ENCODE data around the gene PDE7B.
"Not testable (repeated sequence)": the region's sequence is repeated elsewhere in the genome, so short reads cannot be mapped to it uniquely, and the experiment has no call there.

The PDE7B gene

DNA sequence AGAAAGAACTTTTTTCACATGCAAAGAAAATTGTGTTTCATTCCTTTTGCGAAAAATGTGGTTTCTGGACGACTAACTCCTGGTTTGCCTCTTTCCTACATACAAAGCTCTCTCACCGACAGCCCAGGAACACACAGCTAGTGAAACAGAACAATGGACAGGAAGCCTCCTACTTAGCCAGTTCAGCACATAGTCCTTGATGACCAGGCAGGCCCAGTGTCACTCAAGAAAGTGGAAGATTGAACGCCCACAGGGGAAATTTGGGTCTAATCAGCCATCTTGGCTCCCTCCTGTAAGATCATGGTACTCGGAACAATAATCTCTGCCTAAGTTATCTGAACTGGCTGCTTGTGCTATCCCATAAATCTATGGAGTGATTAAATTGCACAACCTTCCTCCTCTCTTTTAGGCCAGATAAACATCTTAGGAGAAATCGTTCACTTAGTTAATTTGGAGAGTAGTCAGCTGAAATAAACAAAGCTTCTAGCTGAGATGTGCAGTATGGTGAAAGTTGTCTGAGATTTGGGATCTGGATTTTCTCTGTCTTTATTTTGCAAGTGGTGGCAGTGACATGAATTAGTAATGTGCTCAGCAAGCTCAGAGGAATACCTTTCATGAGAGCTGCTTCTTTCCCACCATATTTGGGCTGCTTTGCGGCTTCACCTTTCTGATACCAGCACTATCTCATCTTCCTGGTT lies 251.6 kb downstream of the PDE7B start:
- Histone ChIP-seq H3K36me3 (ENCODE audit: control insufficient read depth in 1 of 2, insufficient read depth in 2 of 2, low read length in 2 of 2) (no peaks in the 10 kb centered on the region), H3K9me3 (ENCODE audit: control insufficient read depth in 1 of 2, low read length in 2 of 2) (no peaks in the 10 kb centered on the region), H3K4me1 (ENCODE audit: control insufficient read depth in 1 of 2, insufficient read depth in 2 of 2, low read length in 2 of 2) (peaks cover 0 to 4% of the 10 kb centered on the region in 2 donors), H3K9ac (ENCODE audit: low read depth in 1 of 2, low read length in 2 of 2) (no peak overlapping the region), H3K4me3 (ENCODE audit: low read depth in 1 of 2, low read length in 2 of 2) (no peak overlapping the region), H3K27me3 (ENCODE audit: control insufficient read depth in 1 of 2, insufficient read depth in 2 of 2, low read length in 2 of 2) (no peaks in the 10 kb centered on the region), H3K27ac (ENCODE audit: low read depth, low read length) (peak overlapping the region; percentile 36)

DNA sequence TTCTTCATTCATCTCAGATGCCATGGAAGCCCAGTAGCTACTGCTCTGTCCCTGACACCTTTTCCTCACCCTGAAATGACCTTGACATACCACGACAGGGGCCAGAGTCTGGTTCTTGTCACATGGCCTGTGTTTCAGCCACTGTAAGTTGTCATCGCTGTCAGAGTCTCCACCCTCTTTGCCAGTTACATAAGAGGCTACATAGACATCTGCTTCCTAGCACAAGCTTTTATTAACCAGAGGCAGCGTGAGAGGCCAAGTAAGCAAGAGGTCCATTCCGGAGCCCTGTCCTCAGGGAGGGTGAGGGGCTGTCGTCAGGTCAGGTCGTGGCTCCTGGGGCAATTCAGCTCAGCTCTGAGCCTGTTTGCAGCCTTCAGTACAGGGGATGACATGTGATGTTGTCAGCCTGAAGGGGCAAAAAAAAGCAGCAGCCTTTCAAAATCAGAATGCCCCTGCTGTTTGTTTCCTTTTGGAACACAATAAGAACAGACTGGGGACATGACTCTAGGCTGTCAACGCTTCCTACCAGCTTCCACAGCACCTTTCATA lies 252.3 kb downstream of the PDE7B start:
- no peaks in the 10 kb centered on the region for H3K36me3 ChIP-seq (ENCODE audit: control insufficient read depth in 1 of 2, insufficient read depth in 2 of 2, low read length in 2 of 2)
- peaks cover 0 to 4% of the 10 kb centered on the region in 2 donors for H3K4me1 ChIP-seq (ENCODE audit: control insufficient read depth in 1 of 2, insufficient read depth in 2 of 2, low read length in 2 of 2)
- peak overlapping the region; percentile 36 for H3K27ac ChIP-seq (ENCODE audit: low read depth, low read length)
- no peak overlapping the region for H3K9ac ChIP-seq (ENCODE audit: low read depth in 1 of 2, low read length in 2 of 2)
- no peaks in the 10 kb centered on the region for H3K9me3 ChIP-seq (ENCODE audit: control insufficient read depth in 1 of 2, low read length in 2 of 2)
- H3K4me3 ChIP-seq (ENCODE audit: low read depth in 1 of 2, low read length in 2 of 2): no peak overlapping the region
- H3K27me3 ChIP-seq (ENCODE audit: control insufficient read depth in 1 of 2, insufficient read depth in 2 of 2, low read length in 2 of 2): no peaks in the 10 kb centered on the region

DNA sequence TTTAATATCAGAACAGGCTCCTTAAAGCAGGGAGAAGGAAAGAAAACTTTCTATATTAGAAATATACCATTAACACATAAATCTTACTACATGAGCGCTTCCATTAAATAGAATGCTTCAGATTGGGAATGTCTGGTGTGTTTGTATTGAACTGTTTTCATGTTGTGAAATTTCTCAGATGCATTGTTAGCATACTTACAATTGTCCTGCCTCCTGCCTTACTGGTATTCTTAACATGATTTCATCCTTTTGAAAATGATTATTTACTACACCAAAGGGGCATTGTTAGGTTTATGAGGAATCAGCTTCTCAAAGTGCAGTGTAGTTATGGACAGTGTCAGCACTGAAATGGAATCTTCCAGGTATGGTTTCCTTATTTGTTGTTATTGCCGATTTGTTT lies 253.1 kb downstream of the PDE7B start:
- Histone ChIP-seq H3K4me3 (ENCODE audit: low read depth in 1 of 2, low read length in 2 of 2) (no peak overlapping the region), H3K36me3 (ENCODE audit: control insufficient read depth in 1 of 2, insufficient read depth in 2 of 2, low read length in 2 of 2) (no peaks in the 10 kb centered on the region), H3K9me3 (ENCODE audit: control insufficient read depth in 1 of 2, low read length in 2 of 2) (no peaks in the 10 kb centered on the region), H3K27ac (ENCODE audit: low read depth, low read length) (no peak overlapping the region), H3K9ac (ENCODE audit: low read depth in 1 of 2, low read length in 2 of 2) (no peak overlapping the region), H3K27me3 (ENCODE audit: control insufficient read depth in 1 of 2, insufficient read depth in 2 of 2, low read length in 2 of 2) (no peaks in the 10 kb centered on the region), H3K4me1 (ENCODE audit: control insufficient read depth in 1 of 2, insufficient read depth in 2 of 2, low read length in 2 of 2) (peaks cover 0 to 4% of the 10 kb centered on the region in 2 donors)

DNA sequence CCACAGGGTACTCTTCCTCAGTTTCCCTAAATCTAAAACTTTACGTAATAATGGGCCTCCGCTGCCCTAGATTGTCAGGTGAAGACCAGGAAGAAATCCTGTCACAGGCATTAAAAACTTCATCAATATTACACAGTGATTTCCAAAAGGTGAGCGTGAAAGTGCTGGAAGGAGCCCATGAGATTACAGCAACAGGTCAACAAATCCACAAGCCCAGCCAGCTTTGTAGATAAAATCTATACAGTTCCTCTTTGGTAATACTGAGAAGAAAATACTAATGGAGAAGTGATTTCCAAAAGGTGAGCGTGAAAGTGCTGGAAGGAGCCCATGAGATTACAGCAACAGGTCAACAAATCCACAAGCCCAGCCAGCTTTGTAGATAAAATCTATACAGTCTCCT lies 254.3 kb downstream of the PDE7B start:
- not testable (repeated sequence) for H3K36me3 ChIP-seq (ENCODE audit: control insufficient read depth in 1 of 2, insufficient read depth in 2 of 2, low read length in 2 of 2); H3K9ac ChIP-seq (ENCODE audit: low read depth in 1 of 2, low read length in 2 of 2); H3K27me3 ChIP-seq (ENCODE audit: control insufficient read depth in 1 of 2, insufficient read depth in 2 of 2, low read length in 2 of 2); H3K27ac ChIP-seq (ENCODE audit: low read depth, low read length); H3K9me3 ChIP-seq (ENCODE audit: control insufficient read depth in 1 of 2, low read length in 2 of 2); H3K4me3 ChIP-seq (ENCODE audit: low read depth in 1 of 2, low read length in 2 of 2); H3K4me1 ChIP-seq (ENCODE audit: control insufficient read depth in 1 of 2, insufficient read depth in 2 of 2, low read length in 2 of 2)

DNA sequence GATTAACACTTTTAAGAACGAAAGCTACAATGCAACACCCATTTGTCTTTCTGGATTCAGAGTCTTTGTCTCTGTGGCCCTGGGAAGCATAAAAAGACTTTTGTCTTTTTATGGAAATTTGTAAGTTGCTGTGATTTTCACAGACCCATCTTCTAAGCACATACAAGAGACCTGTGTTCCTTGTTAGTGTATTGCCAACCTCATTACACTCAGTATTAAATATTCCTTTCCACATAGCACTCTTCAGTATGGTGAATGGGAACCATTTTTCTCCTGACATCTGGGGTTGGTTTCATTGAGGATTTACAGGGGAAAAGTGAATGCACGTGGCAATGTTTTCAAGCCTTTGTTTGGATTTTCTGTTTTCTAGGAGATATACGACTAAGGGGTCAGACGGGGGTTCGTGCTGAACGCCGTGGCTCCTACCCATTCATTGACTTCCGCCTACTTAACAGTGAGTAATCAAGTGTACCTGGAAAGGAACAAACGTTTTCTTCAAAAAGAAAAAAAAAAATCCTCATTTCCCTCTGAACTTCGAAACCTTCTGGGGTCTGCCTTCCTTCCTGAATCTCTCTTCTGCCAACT lies 257.0 kb downstream of the PDE7B start:
- Histone ChIP-seq H3K4me1 (ENCODE audit: control insufficient read depth in 1 of 2, insufficient read depth in 2 of 2, low read length in 2 of 2) (no peaks in the 10 kb centered on the region), H3K4me3 (ENCODE audit: low read depth in 1 of 2, low read length in 2 of 2) (no peak overlapping the region), H3K27me3 (ENCODE audit: control insufficient read depth in 1 of 2, insufficient read depth in 2 of 2, low read length in 2 of 2) (no peaks in the 10 kb centered on the region), H3K36me3 (ENCODE audit: control insufficient read depth in 1 of 2, insufficient read depth in 2 of 2, low read length in 2 of 2) (no peaks in the 10 kb centered on the region), H3K9ac (ENCODE audit: low read depth in 1 of 2, low read length in 2 of 2) (no peak overlapping the region), H3K27ac (ENCODE audit: low read depth, low read length) (no peak overlapping the region), H3K9me3 (ENCODE audit: control insufficient read depth in 1 of 2, low read length in 2 of 2) (no peaks in the 10 kb centered on the region)

DNA sequence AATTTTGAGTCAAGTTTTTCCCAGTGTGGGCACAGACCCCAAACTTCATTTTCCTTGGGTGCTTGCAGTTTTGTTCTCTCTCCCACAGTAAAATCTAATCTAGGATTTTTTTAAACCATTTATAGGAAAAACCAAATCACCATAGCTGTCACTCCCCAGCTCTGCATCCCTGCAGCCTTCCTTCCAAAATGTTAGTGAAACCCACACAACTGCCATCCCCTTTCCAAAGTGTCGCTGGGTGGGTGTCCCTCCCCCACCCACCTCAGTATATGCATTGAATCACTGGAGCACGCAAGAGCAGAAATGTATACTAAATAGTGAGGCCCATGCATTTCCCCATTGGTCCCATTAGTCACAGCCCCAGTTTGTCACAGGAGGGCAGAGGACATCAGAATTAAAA lies 260.3 kb downstream of the PDE7B start:
- H3K9me3 ChIP-seq (ENCODE audit: control insufficient read depth in 1 of 2, low read length in 2 of 2): no peaks in the 10 kb centered on the region
- H3K9ac ChIP-seq (ENCODE audit: low read depth in 1 of 2, low read length in 2 of 2): no peak overlapping the region
- no peak overlapping the region for H3K4me3 ChIP-seq (ENCODE audit: low read depth in 1 of 2, low read length in 2 of 2)
- H3K27ac ChIP-seq (ENCODE audit: low read depth, low read length): no peak overlapping the region
- H3K27me3 ChIP-seq (ENCODE audit: control insufficient read depth in 1 of 2, insufficient read depth in 2 of 2, low read length in 2 of 2): no peaks in the 10 kb centered on the region
- H3K4me1 ChIP-seq (ENCODE audit: control insufficient read depth in 1 of 2, insufficient read depth in 2 of 2, low read length in 2 of 2): no peaks in the 10 kb centered on the region
- no peaks in the 10 kb centered on the region for H3K36me3 ChIP-seq (ENCODE audit: control insufficient read depth in 1 of 2, insufficient read depth in 2 of 2, low read length in 2 of 2)

DNA sequence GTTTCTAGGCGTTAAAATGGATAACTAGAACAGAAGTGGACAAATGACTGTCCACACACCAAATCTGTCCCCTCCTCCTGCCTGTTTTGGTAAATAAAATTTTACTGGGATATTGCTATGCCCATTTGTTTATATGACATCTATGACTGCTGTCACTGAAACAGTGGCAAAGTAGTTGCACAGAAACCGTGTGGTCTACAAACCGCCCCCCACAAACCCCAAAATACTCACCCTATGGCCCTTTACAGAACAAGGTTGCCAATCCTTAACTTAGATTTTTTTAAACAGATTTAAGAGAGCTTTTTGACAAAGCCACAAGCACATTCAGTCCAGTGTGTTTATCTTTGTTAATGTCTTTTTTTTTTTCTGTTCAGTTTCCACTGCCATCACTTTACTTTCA lies 260.8 kb downstream of the PDE7B start:
- Histone ChIP-seq H3K9ac (ENCODE audit: low read depth in 1 of 2, low read length in 2 of 2) (no peak overlapping the region), H3K36me3 (ENCODE audit: control insufficient read depth in 1 of 2, insufficient read depth in 2 of 2, low read length in 2 of 2) (no peaks in the 10 kb centered on the region), H3K27me3 (ENCODE audit: control insufficient read depth in 1 of 2, insufficient read depth in 2 of 2, low read length in 2 of 2) (no peaks in the 10 kb centered on the region), H3K4me1 (ENCODE audit: control insufficient read depth in 1 of 2, insufficient read depth in 2 of 2, low read length in 2 of 2) (no peaks in the 10 kb centered on the region), H3K27ac (ENCODE audit: low read depth, low read length) (no peak overlapping the region), H3K9me3 (ENCODE audit: control insufficient read depth in 1 of 2, low read length in 2 of 2) (no peaks in the 10 kb centered on the region), H3K4me3 (ENCODE audit: low read depth in 1 of 2, low read length in 2 of 2) (no peak overlapping the region)

DNA sequence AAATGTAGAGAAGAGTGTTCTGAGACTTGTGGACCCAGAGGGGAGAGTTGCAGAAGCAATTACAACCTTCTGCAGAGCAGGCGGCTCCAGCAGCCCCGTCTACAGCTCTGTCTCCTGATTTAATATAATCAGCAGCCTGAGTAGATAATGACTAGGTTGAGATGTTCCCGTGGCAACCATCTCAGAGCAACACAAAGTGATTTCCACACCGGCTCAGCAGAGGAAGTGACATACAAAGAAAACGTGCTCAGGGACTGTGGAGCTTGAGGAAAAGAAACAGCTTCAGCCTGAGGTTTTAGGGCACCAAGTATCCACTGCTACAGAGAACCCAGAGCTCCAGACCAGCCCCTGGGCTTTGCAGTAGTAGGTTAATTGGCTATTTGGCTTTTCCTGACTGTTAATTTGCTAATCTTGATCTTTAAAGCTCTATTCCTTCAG lies 262.3 kb downstream of the PDE7B start:
- H3K36me3 ChIP-seq (ENCODE audit: control insufficient read depth in 1 of 2, insufficient read depth in 2 of 2, low read length in 2 of 2): no peaks in the 10 kb centered on the region
- H3K9ac ChIP-seq (ENCODE audit: low read depth in 1 of 2, low read length in 2 of 2): no peak overlapping the region
- H3K27ac ChIP-seq (ENCODE audit: low read depth, low read length): no peak overlapping the region
- no peaks in the 10 kb centered on the region for H3K9me3 ChIP-seq (ENCODE audit: control insufficient read depth in 1 of 2, low read length in 2 of 2)
- no peaks in the 10 kb centered on the region for H3K4me1 ChIP-seq (ENCODE audit: control insufficient read depth in 1 of 2, insufficient read depth in 2 of 2, low read length in 2 of 2)
- H3K4me3 ChIP-seq (ENCODE audit: low read depth in 1 of 2, low read length in 2 of 2): no peak overlapping the region
- no peaks in the 10 kb centered on the region for H3K27me3 ChIP-seq (ENCODE audit: control insufficient read depth in 1 of 2, insufficient read depth in 2 of 2, low read length in 2 of 2)

DNA sequence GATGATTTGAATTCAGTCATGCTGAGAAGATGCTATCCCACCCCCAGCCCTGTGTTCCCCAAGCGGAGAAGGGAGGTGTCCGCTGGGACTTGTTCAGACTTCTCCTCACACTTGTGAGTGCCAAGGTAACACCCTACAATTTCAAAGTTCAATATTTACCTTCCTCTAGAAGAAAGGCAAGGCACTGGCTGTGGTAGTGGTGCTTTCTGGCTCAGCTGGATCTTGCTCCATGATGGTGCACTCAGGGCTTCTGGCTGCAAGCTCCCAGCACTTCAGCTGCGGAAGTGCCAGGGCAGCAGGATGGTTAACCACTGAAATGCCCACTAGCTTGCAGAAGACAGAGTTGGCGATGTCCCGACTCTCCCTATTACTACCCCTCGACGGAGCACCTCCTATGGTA lies 263.2 kb downstream of the PDE7B start:
- Histone ChIP-seq H3K4me3 (ENCODE audit: low read depth in 1 of 2, low read length in 2 of 2) (no peak overlapping the region), H3K36me3 (ENCODE audit: control insufficient read depth in 1 of 2, insufficient read depth in 2 of 2, low read length in 2 of 2) (no peaks in the 10 kb centered on the region), H3K27me3 (ENCODE audit: control insufficient read depth in 1 of 2, insufficient read depth in 2 of 2, low read length in 2 of 2) (no peaks in the 10 kb centered on the region), H3K9ac (ENCODE audit: low read depth in 1 of 2, low read length in 2 of 2) (no peak overlapping the region), H3K27ac (ENCODE audit: low read depth, low read length) (no peak overlapping the region), H3K4me1 (ENCODE audit: control insufficient read depth in 1 of 2, insufficient read depth in 2 of 2, low read length in 2 of 2) (no peaks in the 10 kb centered on the region), H3K9me3 (ENCODE audit: control insufficient read depth in 1 of 2, low read length in 2 of 2) (no peaks in the 10 kb centered on the region)

DNA sequence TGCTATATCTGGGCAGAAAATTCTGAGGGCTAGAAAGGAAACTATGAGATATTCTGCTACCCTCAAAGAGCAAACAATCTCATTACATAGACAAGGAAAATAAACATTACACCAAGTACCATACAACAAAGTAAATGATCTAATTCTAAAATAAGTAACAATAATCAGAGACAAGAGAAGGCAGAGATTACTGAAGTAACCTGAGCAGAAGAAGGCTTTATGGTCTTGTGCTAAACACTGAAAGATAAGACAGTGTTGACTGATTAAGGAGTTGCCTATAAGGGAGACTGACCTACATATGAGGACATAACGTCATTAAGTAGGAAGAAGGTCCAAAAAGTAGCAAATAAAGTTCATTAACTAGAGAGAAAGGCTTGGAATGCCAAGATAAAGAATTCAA lies 264.4 kb downstream of the PDE7B start:
- no peak overlapping the region for H3K27ac ChIP-seq (ENCODE audit: low read depth, low read length)
- no peaks in the 10 kb centered on the region for H3K9me3 ChIP-seq (ENCODE audit: control insufficient read depth in 1 of 2, low read length in 2 of 2)
- H3K36me3 ChIP-seq (ENCODE audit: control insufficient read depth in 1 of 2, insufficient read depth in 2 of 2, low read length in 2 of 2): no peaks in the 10 kb centered on the region
- no peaks in the 10 kb centered on the region for H3K27me3 ChIP-seq (ENCODE audit: control insufficient read depth in 1 of 2, insufficient read depth in 2 of 2, low read length in 2 of 2)
- H3K4me1 ChIP-seq (ENCODE audit: control insufficient read depth in 1 of 2, insufficient read depth in 2 of 2, low read length in 2 of 2): no peaks in the 10 kb centered on the region
- H3K4me3 ChIP-seq (ENCODE audit: low read depth in 1 of 2, low read length in 2 of 2): no peak overlapping the region
- H3K9ac ChIP-seq (ENCODE audit: low read depth in 1 of 2, low read length in 2 of 2): no peak overlapping the region

Measured in duodenal mucosa (tissue), 2 donors.